ENCODE results near the gene FUCA1.
"Not testable (repeated sequence)": the region's sequence is repeated elsewhere in the genome, so short reads cannot be mapped to it uniquely, and the experiment has no call there.

The FUCA1 gene

DNA sequence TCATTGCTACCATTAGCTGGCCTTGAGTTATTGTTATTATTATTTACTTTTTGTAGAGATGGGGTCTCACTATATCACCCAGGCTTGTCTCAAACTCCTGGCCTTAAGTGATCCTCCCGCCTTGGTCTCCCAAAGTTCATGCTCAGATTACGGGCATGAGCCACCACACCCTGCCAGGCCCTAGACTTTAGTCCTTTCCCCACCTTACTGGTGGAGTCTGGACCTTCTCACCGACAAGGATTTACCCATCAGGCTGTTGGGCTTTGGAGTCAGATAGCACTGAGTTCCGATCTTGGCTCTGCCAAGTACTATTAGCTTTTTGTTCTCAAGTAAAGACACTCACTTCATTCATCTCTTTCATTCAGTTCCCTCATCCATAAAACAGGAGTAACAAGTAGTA is 27.9 kb upstream of the FUCA1 start:
- no peak for DNase-seq (ENCODE audit: low read depth, low spot score)

DNA sequence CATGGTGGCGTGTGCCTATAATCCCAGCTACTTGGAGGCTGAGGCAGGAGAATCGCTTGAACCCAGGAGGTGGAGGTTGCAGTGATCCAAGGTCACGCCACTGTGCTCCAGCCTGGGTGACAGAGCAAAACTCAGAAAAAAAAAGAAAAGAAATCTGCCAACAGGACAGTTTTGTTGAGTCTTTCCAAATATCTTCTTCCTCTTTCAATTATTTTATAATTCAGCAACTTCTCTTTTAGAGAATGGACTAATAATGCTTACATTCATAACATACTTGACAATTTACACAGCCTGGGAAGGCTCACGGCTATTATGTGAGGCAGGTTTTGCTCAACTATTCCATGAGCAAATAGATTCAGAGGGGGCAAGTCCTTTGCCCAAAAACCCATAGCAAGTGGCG is 27.0 kb upstream of the FUCA1 start:
- DNase-seq (ENCODE audit: low read depth, low spot score): no peak

- DNase-seq (ENCODE audit: low read depth, low spot score): no peak
Observed at GRCh38 chr1:23889074-23889473, 21.0 kb upstream of the FUCA1 start.

DNA sequence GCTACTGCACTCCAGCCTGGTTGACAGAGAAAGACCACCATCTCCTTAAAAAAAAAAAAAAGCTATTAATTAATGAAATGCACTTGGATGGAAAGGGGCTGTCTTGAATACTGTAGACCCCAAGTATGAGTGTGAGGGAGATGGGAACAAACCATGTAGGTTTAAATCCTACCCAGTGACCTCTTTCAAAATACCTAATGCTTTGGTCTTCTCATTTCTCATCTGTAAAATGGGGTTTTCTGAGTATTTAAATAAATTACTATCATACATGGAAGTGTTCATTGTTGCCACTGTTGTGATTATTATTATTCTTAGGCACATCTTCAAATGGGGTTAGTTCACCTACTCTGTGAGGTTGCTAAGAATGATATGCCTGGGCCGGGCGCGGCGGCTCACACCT is 17.1 kb upstream of the FUCA1 start:
- no peak for DNase-seq (ENCODE audit: low read depth, low spot score)

GRCh38 chr1:23882746-23883145 is 14.7 kb upstream of the FUCA1 start:
- DNase-seq (ENCODE audit: low read depth, low spot score): no peak

DNA sequence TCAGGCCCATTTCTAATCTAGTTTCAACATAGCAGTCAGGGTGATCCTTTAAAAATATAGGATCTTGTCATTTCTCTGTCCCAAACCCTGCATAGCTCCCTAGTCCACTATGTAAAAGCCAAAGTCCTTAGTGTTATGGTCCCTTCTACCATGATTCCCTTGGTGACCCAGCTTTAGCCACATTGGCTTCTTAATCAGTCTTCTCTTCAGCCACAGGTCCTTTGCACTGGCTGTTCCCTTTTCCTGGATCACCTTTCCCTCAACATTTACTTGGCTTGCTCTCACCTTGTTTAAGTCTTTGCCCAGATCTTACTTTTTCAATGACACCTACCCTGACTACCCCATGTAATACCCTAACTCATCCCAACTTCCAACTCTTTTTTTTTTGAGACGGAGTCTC is 11.7 kb upstream of the FUCA1 start:
- DNase-seq (ENCODE audit: low read depth, low spot score): no peak

GRCh38 chr1:23878668-23879067 is 10.6 kb upstream of the FUCA1 start:
- DNase-seq (ENCODE audit: low read depth, low spot score): no peak

DNA sequence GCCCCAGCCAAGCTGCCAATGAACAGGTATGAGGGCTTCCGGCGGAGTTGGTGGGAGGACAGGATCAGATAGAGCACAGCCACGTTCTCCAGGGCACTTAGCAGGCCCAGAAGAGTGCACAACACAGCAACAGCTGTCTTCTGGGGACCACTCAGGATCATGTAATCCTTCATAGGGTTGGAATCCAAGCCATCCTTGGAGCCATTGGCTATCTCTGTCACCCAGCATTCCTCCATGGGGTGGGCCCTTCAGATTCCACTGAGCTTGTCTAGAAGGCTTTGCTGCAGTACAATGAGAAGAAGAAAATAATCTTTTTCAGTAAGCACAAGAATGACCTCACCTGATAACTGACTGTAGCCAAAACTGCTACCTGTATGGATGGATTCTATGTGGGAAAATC is 7.3 kb upstream of the FUCA1 start:
- DNase-seq (ENCODE audit: low read depth, low spot score): no peak

GRCh38 chr1:23872421-23872820 is 4.3 kb upstream of the FUCA1 start:
- DNase-seq (ENCODE audit: low read depth, low spot score): no peak

DNA sequence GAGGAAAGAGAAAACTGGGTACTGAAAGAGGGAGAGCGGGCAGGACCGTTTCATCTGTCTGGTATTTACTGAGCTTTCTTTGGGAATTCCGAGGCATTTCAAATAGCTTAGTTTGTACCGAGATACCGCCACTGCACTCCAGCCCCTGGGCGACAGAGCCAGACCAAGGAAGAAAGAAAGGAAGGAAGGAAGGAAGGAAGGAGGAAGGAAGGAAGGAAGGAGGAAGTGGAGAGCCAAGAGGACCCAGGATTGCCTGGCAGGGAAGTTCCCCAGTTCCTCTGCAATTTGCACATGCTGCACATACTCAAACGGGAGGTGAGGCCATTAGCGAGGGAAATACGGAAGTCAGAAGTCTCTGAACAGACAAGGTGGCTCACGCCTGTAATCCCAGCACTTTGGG is 961 bp upstream of the FUCA1 start:
- no peak for DNase-seq (ENCODE audit: low read depth, low spot score)

- DNase-seq (ENCODE audit: low read depth, low spot score): no peak
Observed at GRCh38 chr1:23868557-23869016, 497 bp upstream of the FUCA1 start.

DNA sequence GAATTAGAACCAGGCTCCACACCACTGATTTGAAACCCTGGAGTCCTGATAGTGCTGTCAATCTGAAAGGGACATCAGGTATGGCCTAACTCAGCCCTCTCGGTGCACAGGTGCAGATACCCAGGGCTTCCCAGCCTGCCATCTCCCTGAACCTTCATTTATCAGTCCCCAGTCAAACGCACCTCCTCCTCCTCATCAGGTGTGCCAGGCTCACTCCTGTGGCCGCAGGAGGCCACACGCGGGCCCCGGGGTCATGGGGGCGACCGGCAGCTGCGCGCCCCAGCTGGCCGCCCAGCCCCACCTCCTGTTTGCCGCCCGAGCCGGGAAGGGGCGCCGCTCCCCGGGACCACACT is 572 bp downstream of the FUCA1 start:
- DNase-seq (ENCODE audit: low read depth, low spot score): no peak

DNA sequence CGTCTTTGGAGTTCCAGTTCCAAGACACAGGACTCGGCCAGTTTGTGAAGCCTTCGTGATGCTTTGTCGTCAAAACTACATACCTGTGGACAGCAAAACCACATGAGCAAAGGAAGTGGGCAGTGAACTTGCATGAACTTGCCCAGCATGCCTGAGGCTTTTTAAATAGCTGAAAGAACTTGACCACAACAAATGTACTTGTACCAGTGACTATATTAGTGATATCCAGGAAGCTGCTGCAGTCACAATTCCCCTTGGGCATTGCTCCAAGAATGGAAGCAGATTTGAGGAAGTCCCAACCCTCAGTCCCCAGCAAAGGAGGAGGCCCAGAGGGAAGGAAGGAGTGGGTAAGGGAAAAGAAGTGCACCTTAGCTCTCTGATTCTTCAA is 2.6 kb downstream of the FUCA1 start:
- DNase-seq (ENCODE audit: low read depth, low spot score): no peak

DNA sequence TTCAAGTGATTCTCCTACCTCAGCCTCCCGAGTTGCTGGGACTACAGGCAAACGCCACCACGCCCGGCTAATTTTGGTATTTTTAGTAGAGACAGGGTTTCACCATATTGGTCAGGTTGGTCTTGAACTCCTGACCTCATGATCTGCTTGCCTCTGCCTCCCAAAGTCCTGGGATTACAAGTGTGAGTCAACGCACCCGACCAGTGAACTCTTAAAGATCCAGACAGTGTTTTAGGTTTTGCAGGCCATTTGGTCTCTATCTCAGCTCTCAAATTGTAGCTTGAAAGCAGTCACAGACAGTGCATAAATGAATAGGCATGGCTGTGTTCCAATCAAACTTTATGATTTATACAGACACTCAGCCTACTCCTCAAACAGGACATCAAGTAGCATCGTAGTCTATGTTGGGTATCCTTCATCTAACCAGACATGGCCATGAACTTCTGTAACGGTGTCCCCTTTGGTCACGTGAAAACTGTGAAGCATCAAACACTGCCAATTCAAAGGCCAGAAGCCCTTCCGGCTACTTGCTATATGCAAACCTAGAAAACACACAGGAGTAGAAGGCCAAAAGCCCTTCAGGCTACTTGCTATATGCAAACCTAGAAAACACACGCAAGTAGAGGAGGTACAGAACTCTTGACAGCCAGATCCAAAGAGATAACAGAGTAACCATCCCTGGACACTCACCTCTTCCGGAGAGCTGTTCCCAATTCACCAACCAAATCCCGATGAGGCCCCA is 3.1 kb downstream of the FUCA1 start:
- no peak for DNase-seq (ENCODE audit: low read depth, low spot score)

- no peak for DNase-seq (ENCODE audit: low read depth, low spot score)
Observed at GRCh38 chr1:23862640-23863039, 5.5 kb downstream of the FUCA1 start.

- no peak for DNase-seq (ENCODE audit: low read depth, low spot score)
Observed at GRCh38 chr1:23854568-23854967, 13.5 kb downstream of the FUCA1 start.

GRCh38 chr1:23853124-23853523 is 15.0 kb downstream of the FUCA1 start:
- DNase-seq (ENCODE audit: low read depth, low spot score): not testable (repeated sequence)

DNA sequence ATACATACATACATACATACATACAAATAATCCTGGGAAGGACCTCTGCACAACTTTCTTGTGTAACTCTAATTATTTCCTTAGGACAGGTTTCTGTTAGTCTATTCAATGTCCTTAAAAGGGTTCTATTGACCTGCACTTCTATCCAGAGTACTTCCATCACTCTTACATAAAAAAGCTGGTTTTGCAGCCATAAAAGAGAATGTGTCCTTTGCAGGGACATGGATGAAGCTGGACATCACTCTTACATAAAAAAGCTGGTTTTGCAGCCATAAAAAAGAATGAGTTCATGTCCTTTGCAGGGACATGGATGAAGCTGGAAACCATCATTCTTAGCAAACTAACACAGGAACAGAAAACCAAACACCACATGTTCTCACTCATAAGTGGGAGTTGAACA is 16.7 kb downstream of the FUCA1 start:
- DNase-seq (ENCODE audit: low read depth, low spot score): not testable (repeated sequence)

DNA sequence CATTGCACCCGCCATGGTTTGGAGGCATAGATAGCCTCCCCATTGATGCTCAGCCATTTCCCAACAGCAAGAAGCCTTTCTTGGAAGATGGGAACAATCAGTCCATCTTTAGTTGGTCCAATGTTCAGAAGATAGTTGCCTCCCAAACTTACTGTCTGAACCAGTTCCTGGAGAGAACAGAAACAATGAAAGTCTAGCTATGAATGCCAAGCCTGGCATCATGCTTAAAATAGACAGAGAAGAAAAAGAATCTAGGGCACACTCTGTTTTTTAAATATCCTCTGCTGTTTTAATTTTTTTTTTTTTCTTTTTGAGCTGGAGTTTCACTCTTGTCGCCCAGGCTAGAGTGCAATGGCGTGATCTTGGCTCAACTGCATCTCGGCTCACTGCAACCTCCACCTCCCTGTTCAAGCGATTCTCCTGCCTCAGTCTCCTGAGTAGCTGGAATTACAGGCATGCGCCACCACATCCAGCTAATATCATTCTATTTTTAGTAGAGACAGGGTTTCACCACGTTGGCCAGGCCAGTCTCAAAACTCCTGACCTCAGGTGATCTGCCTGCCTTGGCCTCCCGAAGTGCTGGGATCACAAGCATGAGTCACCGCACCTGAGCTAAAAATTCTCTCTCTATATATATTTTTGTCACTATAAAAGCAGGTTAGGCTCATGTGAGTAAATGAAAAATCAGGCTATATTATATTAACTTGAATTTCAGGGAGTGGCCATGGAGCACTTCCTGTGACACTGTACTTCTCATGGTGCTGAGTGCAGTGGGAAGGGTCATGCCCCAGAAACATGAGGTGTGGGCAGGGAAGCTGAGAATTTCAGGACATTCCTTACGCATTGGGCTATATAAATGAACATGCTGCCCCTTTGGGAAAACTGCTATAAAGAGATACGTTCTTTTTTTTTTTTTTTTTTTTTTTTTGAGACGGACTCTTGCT is 19.1 kb downstream of the FUCA1 start:
- no peak for DNase-seq (ENCODE audit: low read depth, low spot score)

DNA sequence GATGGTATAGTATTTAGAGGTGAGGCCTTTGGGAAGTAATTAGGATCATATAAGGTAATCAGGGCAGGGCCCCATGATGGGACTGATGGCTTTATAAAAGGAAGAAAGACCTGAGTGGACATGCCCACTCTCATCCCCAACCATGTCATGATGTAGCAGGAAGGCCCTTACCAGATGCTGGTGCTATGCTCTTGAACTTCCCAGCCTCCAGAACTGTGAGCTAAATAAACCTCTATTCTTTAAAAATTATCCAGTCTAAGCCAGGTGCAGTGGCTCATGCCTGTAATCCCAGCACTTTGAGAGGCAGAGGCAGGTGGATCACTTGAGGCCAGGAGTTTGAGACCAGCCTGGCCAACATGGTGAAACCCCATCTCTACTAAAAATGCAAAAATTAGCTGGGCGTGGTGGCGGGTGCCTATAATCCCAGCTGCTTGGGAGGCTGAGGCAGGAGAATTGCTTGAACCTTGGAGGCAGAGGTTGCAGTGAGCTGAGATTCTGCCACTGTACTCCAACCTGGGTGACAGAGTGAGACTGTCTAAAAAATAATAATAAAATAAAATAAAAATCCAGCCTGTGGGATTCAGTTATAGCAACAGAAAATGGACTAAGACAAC is 20.5 kb downstream of the FUCA1 start:
- DNase-seq (ENCODE audit: low read depth, low spot score): not testable (repeated sequence)

GRCh38 chr1:23845163-23845562 is 22.9 kb downstream of the FUCA1 start:
- DNase-seq (ENCODE audit: low read depth, low spot score): no peak

GRCh38 chr1:23843644-23844043 is 24.4 kb downstream of the FUCA1 start:
- DNase-seq (ENCODE audit: low read depth, low spot score): no peak

Measured in activated naive CD8-positive, alpha-beta T cell treated with anti-CD3 and anti-CD28 coated beads, Interleukin-2, amount 50 U/mL, for 16 hours (primary cell).